ENCODE measurements around the gene DUT.

DUT gene

DNA sequence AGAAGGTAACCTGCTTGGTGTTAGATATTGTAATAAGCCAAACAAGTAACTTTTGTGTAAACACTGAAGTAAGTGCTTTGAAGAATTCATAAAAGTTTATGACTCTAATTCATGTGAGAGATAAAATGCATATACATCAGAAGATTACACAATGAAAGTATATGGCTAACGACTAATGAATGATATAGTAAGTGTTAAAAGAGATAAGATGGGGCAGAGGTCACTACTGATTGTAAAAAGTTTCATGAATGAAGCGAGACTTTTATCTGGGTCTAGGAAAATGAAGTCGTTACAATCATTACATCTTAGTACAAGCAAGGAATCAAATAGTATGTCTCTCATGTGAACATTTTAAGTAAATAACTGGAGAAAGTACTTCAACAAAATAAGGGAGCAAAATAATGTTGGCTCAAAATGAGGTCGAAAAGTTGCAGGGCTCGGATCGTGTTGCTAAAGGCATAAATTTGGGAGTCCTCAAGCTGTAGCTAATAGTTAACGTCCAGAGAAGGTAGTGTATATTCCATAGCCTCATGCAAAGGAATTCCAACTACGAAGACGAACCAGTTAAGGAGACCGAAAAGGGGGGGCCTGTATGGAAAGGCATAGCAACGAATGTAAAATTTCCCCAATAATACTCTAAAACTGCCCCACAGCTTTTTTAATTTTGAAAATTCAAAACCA lies 984 bp upstream of the DUT start:
- DNase-seq (ENCODE audit: low spot score) = peak; percentile 39

DNA sequence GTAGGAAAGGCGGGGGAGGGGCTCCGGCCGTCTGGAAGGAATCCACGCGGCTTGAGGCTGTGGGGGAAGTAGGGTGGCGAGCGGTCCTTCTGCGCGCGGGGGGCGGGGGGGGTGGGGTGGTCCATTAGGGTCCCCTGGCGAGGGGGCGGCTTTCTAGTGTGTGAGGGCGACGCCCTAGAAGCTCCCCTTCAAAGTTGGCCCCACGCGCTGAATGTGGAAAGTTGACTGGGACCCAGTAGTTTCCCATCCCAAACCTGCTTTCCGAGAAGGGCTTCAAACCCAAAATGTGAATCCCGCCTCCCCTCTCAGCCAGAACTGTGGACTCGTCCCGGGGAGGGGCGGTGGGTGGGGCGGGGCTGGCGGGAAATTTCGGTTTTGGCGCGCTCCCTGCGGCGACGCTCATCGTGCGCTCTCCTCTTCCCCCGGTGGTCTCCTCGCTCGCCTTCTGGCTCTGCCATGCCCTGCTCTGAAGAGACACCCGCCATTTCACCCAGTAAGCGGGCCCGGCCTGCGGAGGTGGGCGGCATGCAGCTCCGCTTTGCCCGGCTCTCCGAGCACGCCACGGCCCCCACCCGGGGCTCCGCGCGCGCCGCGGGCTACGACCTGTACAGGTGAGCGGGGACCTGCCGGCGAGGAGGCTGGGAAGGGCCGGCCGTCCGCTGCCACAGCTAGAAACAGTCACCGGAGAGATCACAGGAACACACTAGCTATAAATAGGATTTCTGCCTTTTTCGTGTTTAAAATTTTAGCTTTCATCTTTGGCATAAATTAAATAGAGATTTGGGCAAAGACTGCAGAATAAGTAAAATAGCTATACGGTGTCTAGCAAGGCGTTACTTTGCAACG lies 790 bp downstream of the DUT start:
- DNase-seq (ENCODE audit: low spot score) = peak; percentile 55

DNA sequence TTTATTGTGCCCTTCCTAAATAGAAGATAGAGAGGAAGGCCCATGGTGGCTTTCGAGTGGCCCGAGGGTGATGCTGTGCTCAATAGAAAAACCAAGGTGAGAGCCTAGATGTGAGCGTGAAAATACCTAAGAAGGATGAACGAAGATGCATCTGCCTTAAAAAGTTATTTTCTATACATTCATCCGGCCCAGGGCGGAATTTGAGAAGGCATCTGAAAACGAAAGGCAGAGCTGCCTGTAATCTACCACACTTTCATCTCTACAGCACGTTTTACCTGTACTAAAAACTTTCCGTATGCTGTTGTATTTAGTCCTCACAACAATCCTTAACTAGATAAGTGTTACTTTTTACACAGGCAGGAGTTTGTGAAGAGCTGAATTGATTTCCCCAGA lies 1.4 kb downstream of the DUT start:
- no peak for DNase-seq (ENCODE audit: low spot score)

DNA sequence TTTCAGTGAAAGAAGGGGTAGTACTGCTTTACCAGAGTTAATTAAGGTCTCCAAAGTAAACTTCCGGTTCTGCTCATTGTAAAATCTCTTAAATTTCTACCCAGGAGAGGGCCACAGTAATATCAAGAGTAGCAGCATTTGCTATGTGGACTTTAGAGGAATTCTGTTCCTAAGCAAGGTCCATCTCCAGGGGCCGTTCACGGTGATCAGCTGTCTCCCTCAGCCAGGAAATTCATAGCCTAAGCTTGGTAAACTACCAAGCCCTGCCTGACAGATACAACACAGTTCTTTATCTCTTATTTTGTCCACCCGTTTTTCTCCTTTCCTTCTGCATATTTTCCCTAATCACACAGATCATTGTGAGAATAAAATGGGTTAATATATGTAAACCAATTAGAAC lies 2.3 kb downstream of the DUT start:
- no peak for DNase-seq (ENCODE audit: low spot score)

DNA sequence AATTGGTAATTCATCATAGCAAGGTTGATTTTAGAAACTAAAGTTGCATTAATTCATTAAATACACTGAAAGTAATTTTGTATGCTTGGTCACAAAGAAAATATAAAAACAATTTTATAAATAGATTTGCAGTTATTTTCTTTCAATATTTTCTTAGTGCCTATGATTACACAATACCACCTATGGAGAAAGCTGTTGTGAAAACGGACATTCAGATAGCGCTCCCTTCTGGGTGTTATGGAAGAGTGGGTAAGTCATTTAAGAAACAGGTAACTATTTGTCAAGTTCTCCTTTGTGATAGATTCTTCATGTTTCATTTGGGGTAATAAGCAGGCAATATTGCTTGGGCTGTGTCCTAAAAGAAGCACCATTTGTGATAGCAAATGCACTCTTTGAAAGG lies 3.0 kb downstream of the DUT start:
- no peak for DNase-seq (ENCODE audit: low spot score)

DNA sequence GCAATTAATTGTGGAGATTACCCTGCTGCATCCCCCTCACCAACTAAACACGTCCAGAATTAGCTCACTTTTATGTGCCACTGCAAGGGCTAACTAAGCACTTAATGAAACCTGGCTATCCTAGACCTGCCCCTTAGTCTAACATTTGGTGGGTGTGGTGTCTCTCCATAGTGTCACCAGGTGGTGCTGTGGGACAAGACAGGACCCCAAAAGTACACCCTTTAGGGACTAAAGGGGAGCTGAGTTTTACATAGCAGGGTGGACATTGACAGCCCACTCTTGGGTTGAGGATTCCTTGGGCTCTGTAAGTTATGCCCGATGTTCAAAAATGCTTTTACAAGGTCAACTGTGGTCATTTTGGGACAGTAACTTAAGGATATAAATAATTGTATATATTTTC lies 5.7 kb downstream of the DUT start:
- DNase-seq (ENCODE audit: low spot score) = no peak

DNA sequence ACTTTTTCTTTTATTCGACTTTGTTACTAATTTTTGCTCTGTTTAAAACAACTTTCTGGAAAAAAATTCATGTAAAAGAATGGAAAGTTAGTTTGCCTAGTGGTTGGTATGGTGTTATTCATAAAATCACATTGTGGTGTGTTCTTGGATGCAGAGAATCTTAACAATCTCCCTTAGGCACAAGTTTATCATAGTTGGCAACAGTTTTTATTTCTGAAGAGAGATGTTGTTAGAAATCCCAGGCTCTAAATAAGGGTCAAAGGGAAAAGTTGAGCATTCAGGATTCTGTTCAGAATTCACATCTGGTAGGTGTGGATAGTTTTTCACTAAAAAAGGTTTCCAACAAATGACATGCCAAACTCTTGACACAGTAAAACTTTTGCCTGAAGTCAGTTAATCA lies 6.4 kb downstream of the DUT start:
- no peak for DNase-seq (ENCODE audit: low spot score)

DNA sequence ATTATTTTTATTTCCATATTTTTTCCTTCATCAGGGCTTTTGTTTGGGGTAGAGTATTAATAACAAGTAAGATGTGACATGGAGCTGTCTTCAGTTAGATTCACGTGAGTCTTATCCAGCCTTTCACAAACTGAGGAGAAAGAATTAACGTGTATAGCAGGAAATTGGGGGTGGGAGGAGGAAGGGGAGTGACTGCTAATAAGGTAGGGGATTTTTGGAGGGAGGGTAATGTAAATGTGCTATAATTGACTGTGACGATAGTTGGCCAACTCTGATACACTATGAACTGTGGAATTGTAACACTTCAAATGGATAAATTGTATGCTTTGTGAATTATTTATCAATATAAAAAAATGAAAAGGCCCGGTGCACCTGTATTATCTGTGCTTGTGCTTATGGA lies 8.9 kb downstream of the DUT start:
- no peak for DNase-seq (ENCODE audit: low spot score)

DNA sequence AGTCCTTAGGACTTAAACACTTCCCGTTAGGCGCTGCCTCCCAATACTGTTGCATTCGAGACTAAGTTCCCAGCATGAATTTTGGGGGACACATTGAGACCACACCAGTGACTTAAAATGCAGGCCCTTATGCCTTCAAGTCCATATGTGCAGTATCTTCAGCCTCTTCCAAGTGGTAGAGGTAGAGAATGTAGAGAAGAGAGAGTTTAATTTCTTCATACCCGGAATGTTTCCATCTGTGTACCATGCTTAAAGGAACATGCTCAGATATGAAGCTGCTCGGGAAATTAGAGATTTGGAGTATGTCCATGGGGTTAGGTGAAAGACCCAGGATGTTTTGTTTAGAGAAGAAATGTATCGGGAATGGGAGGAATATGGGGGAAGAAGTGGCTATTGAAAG lies 12.6 kb downstream of the DUT start:
- DNase-seq (ENCODE audit: low spot score) = no peak

DNA sequence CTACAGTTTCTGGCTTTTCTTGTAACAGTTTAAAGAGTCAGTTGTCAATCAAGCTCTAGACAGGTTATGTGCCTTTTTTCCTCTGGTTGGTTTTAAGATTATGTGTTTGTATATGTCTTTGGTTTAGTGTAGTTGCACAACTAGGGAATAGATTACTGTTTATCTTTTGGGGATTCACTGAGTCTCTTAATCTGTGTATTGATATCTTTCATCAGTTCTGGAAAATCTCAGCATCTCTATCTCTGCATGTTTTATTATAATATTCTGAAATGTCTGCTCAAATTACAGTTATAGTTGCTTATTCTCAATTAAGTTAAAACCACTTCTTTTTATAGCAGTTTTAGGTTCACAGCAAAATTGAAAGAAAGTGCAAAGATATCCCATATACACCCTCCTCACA lies 14.3 kb downstream of the DUT start:
- no peak for DNase-seq (ENCODE audit: low spot score)

DNA sequence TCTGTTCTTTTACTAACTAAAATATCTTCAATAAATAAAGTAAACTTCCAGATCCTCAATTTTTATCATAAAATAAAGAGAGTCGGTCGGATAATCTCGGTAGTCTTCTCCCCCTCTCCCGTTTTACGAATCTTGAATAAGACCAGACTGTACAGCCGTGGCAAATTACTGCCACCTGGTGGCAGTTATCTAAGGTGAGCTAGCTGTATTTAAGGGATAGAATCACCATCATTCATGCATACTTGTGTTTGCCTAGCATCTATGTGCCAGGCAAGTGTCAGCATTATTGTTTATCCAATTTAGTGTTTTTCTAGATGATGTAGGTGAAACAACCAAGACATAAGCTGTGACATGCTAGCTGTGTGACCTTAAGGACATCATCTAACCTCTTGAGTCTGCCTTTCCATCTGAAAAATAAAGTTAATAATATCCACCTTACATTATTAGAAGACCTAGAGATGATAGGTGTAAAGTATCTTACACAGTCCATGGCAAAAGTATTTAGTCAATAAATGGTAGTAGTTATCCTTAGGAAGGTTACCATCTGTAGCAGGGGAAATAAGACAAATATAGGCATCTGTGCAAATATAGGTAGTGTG lies 21.3 kb downstream of the DUT start:
- peak; percentile 81 for DNase-seq (ENCODE audit: low spot score)

DNA sequence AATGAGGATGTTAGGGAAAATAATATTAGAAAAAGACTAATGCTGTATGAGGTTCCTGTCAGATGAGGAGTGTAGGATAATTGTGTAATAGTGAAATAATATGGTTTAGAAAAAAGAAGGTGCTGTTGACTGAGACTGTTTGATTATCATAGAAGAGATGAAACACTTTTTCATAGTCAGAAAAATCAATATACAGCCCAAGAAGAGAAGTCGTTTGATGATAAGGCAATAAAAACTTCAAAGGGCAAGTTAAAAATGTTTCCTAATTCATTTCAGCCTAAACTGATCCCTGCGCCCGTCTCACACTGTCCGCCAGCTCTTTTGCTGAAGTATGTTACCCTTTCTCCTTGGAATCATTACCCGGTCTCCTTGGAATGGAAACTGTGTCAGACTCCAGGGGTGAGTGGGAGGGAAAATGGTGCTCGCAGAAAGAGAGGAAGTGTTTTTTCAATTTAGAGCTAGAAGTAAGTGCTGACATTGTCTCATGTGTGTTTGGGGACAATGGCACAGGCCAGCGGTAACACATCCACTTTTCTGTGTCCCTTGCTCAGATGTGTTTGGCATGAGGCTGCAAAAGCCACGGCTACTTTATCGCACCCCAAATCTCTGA lies 23.6 kb downstream of the DUT start:
- no peak for DNase-seq (ENCODE audit: low spot score)

DNA sequence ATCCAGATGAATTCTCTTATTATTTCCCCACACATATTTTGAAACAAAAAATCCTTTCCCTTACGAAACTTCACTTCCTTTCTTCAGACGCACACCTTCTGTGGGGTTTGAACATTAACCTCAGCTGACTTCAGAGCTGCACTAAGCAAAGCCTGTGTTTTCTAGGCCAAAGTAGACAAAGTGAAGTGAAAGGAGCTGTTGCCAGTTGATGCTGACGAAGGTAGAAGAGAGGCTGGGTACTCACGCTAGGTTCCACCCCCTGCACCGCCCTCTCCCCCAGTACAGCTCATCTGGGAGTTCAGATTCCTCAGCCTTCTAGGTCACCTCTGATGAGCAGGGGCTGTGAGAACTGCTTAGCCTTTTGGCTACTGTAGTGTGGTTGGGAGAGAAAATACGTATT lies 24.1 kb downstream of the DUT start:
- DNase-seq (ENCODE audit: low spot score) = no peak

DNA sequence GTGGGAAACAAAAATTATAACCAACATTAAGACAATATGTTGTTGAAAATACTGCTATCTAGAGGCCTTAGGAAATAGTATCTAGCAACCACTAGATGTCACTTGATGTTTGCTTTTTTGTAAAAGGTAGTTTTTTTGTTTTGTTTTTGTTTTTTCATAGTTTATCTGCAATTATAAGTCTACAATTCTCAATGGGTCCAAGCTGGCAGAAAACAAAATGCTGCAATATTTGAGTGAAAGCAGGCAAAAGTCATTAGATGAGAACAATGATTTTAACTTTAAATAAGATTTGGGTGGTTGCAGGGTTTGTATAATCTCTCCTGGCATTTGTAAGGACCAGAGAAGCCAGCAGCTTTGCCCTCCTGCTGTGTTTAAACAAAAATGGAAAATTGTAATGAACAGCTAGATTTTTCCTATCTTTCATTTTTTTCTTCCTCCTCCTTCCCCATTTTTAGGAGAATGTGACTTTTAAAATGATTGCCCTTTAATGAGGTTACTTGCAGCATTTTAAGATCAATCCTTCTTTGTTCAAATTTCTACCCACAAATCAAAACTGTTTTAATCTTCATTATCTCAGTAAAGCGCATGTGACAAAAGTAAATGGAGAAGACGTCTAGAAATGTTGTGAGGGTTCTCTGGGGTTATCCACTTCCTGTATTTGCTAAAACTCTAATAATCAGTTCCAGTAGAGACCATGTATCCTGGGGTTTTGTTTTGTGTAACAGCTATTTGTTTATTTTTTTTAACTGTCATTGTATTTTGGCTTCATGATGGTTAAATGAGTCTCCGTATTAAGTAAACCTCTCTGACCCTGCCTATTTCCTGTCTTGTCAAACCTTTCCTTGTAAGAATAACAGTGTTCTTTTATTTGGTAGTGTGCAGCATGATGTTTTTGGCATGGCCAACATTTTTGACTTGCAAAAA lies 27.3 kb downstream of the DUT start:
- DNase-seq (ENCODE audit: low spot score) = peak; percentile 53

DNA sequence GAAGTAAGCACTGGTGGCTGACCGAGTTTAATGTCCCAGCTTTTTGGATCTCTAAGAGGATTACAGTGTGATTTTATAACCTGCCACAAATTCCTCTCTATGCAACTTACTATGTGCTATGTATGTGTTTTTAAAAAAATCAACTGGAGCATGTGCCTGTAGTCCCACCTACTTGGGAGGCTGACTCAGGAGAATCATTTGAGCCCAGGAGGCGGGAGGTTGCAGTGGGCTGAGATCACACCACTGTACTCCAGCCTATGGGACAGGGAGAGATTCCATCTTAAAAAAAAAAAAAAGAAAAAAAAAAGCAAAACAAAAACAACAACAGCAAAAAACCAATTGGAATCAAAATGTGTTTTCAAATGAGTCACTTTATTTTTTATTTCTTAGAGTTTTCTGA lies 29.6 kb downstream of the DUT start:
- no peak for DNase-seq (ENCODE audit: low spot score)

DNA sequence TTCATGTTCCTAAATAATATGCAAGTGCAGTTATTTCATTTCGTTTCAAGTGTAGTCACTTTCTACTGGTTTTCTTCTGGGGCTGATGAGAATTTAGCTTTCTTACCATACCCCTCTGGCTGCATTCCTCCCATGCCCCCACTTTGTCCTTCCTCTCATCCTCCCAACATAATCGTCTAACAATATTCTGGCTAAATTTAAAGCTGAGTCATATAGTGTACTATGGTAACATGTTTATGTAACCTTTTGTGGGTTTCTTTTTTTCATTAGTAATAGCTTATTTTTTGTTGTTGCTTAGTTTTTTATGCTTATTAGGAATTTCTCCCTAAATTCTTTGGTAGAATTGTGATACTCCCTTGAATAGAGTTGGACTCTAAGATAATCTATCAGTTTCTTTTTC lies 30.5 kb downstream of the DUT start:
- DNase-seq (ENCODE audit: low spot score) = no peak

DNA sequence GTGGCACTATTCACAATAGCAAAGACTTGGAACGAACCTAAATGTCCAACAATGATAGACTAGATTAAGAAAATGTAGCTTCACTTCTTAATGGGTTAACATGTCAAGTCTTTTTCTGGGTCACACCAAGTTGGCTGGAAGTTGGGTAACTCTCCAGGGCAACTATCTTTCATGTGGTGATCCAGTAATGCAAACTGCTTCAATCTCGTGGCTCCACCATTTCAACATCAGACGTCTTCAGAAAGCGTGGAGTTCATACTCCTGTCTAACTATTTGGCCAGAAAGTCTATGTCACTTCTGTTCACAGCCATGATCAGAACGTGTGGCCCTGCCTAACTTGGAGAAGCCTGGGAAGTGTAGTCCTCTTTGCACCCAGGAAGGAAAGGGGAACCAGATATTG lies 32.2 kb downstream of the DUT start:
- DNase-seq (ENCODE audit: low spot score) = no peak

DNA sequence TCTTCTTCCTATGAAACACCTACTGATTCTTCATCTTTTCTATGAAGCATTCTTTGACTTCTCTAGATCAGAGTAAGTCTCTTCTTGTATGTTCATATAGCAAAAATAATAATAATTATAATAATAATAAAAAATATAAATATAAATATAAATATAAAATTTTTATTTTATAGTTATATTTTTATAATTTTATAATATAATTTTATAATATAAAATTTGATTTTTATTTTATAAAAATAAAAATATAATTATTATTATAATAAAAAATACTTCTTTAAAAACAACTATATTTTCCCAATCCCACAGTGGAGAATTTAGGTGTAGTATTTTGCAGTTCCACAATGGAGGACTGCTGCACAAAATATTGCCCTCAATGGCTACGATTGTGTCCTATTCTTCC lies 34.3 kb downstream of the DUT start:
- no peak for DNase-seq (ENCODE audit: low spot score)

DNA sequence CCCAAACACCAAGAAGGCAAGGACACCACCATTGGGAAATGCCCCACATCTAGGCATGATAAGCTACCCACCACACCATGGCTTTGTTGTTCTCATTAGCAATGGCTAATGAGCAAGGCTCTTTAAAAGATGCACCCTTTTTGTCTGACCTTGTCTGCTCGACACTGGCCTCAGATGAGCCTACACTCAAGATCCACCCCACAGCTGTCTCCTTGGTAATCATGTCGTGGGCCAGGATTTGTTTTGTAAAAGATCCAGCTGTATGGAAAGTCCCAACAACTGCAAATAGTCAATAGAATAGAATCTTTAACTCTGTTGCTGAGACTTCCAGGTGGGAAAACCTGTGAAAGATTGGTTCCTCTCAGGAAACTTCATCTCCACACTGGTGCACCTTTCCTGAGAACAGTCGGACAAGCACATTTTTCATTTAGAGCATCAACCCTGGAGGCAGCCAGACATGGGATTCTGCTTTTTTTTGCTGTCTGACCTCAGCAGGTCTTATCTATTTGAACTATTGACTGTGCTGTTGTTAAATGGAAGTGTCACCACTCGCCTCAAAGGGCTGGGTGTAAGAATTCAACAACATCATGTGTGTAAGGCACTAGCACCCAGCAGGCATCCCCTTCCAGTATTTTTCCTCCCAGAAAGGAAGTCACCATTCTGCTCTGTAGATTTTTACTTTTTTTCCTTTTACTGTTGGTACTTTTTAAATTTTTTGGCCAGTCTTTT lies 35.5 kb downstream of the DUT start:
- DNase-seq (ENCODE audit: low spot score) = no peak

DNA sequence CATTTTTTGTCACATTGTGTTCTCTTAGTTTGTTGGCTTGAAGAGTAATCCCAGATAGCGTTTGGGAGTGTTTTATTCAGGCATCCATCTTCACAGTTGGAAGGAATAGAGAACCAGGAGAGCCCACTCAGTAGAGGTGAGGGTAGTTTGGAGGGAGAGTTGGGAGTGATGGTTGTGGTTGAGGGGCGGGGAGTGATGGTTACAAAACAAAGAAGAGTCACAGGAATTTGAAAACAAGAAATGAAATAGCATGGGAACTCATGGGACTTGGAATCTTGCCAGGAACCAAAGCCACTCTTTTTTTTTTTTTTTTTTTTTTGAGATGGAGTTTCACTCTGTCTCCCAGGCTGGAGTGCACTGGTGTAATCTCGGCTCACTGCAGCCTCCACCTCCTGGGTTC lies 36.3 kb downstream of the DUT start:
- DNase-seq (ENCODE audit: low spot score) = no peak

DNA sequence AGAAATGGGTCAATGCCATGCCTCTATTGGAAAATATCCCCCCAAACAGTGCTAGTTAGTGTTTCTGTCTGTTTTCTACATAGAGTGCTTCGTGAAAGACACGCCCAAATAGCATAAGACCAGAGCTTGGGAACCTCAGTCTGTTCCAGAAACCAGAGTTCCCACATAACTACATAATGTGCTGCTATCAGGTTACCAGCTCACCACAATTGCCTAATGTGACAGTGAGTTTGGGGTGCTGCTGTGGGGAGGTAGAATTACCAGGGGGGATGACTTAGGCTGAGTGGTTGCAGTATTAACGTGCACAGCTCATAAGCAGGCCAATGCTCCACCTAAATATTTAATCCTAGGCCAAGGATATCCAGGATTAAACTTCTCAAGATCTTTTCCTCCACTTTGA lies 39.2 kb downstream of the DUT start:
- DNase-seq (ENCODE audit: low spot score) = no peak
